Breast epithelium (tissue), 3 donors: ENCODE measurements around the gene TRAFD1.

Experiments used
- CTCF ChIP-seq, 3 donors: fragments of 450-650 bp; IDR thresholded peaks; one replicate each; pipeline ENCODE4 v1.5.1; 2016 to 2017; ENCODE audit warnings: antibody characterized with exemption in 3 of 3, mild to moderate bottlenecking in 3 of 3, moderate library complexity in 3 of 3
- POLR2A ChIP-seq: fragments of 450-650 bp; IDR thresholded peaks from one replicate; pipeline ENCODE4 v1.6.1; 2016; ENCODE audit warnings: antibody characterized with exemption, mild to moderate bottlenecking, moderate library complexity

GRCh38 chr12:112096070-112096469 is 29.3 kb upstream of the TRAFD1 start:
- TF ChIP-seq CTCF (IDR thresholded peaks at IDR 0.05) (no peak), POLR2A (no peak)
